GM23338 (cell line): ENCODE results near the gene JAGN1. TPM values are rescaled to one million over a fixed set of nuclear protein-coding genes. Genes with fewer than 3 reads are reported as not detected.

Source experiments
- ATAC-seq: fragments of 200-7000 bp; cut with Tn5 transposase; 3 replicates; pipeline ENCODE4 v1.9.1; 2020
- DNase-seq: peaks from one replicate; pipeline ENCODE4 v3.0.0-alpha.2; 2015; ENCODE audit warnings: low spot score
- H2AFZ ChIP-seq: fragments of 200-600 bp; sonication (generic); 2 replicates; pipeline ENCODE4 v1.8.0; 2016; ENCODE audit warnings: antibody characterized with exemption, mild to moderate bottlenecking, moderate library complexity
- H3F3A ChIP-seq: fragments of 200-600 bp; sonication (generic); replicated peaks from 2 replicates; pipeline ENCODE4 v1.8.0; 2017; ENCODE audit warnings: antibody characterized with exemption, mixed run types, low read depth
- H3K27ac ChIP-seq: fragments of 200-600 bp; sonication (generic); 2 replicates; pipeline ENCODE4 v1.6.1; 2016; ENCODE audit warnings: low read depth
- H3K27me3 ChIP-seq: fragments of 200-600 bp; sonication (generic); 2 replicates; pipeline ENCODE4 v1.8.0; 2016; ENCODE audit warnings: mild to moderate bottlenecking, mixed run types, moderate library complexity; ENCODE audit not compliant: insufficient read depth
- H3K36me3 ChIP-seq: fragments of 200-600 bp; sonication (generic); 2 replicates; pipeline ENCODE4 v1.8.0; 2016; ENCODE audit warnings: mild to moderate bottlenecking; ENCODE audit not compliant: insufficient read depth
- H3K4me1 ChIP-seq: fragments of 200-600 bp; sonication (generic); 2 replicates; pipeline ENCODE4 v1.8.0; 2016; ENCODE audit warnings: mild to moderate bottlenecking, moderate library complexity; ENCODE audit not compliant: insufficient read depth
- H3K4me2 ChIP-seq: fragments of 200-600 bp; sonication (generic); 2 replicates; pipeline ENCODE4 v1.7.1; 2017; ENCODE audit warnings: mixed run types
- H3K4me3 ChIP-seq: fragments of 200-600 bp; sonication (generic); 2 replicates; pipeline ENCODE4 v1.6.1; 2016; ENCODE audit warnings: mixed run types
- H3K79me2 ChIP-seq: fragments of 200-600 bp; sonication (generic); replicated peaks from 2 replicates; pipeline ENCODE4 v1.8.0; 2017; ENCODE audit warnings: mild to moderate bottlenecking; ENCODE audit not compliant: insufficient read depth
- H3K9me2 ChIP-seq: fragments of 200-600 bp; sonication (generic); 2 replicates; pipeline ENCODE4 v1.8.0; 2017; ENCODE audit not compliant: insufficient read depth
- H4K20me1 ChIP-seq: fragments of 200-600 bp; sonication (generic); replicated peaks from 2 replicates; pipeline ENCODE4 v1.8.0; 2017; ENCODE audit warnings: mild to moderate bottlenecking; ENCODE audit not compliant: insufficient read depth
- H3K27ac Mint-ChIP-seq: 2 replicates; pipeline ENCODE4 v1.8.0; 2020; ENCODE audit warnings: inconsistent platforms, mild to moderate bottlenecking, moderate library complexity, mixed read lengths
- H3K27me3 Mint-ChIP-seq: 3 replicates; pipeline ENCODE4 v1.8.0; 2022; ENCODE audit warnings: low read depth, mild to moderate bottlenecking, moderate library complexity, mixed read lengths, inconsistent platforms; ENCODE audit not compliant: insufficient read depth, poor library complexity
- H3K36me3 Mint-ChIP-seq: 3 replicates; pipeline ENCODE4 v1.8.0; 2021; ENCODE audit warnings: low read depth, mild to moderate bottlenecking, inconsistent platforms, moderate library complexity, mixed read lengths
- H3K4me1 Mint-ChIP-seq: 3 replicates; pipeline ENCODE4 v1.8.0; 2020; ENCODE audit warnings: mild to moderate bottlenecking, inconsistent platforms, mixed read lengths
- H3K4me3 Mint-ChIP-seq: 3 replicates; pipeline ENCODE4 v1.8.0; 2021; ENCODE audit warnings: moderate library complexity, mild to moderate bottlenecking, inconsistent platforms, mixed read lengths
- H3K9me3 Mint-ChIP-seq: 3 replicates; pipeline ENCODE4 v1.8.0; 2020; ENCODE audit warnings: moderate library complexity, mild to moderate bottlenecking, inconsistent platforms, mixed read lengths
- CREB1 ChIP-seq: fragments of 250-450 bp; sonication (Bioruptor Pico); IDR thresholded peaks from 2 replicates; pipeline ENCODE4 v1.5.0; 2020; ENCODE audit warnings: low read depth, mild to moderate bottlenecking, moderate library complexity
- EZH2 ChIP-seq: fragments of 200-600 bp; sonication (generic); IDR thresholded peaks from one replicate; pipeline ENCODE4 v1.8.0; 2017; ENCODE audit warnings: antibody characterized with exemption, mild to moderate bottlenecking, low read depth; ENCODE audit not compliant: unreplicated experiment
- NANOG ChIP-seq: IDR thresholded peaks from 2 replicates; pipeline ENCODE4 v1.6.1; 2016; ENCODE audit warnings: antibody characterized with exemption, borderline replicate concordance
- POLR2AphosphoS5 ChIP-seq: IDR thresholded peaks from 2 replicates; pipeline ENCODE4 v1.6.1; 2016; ENCODE audit warnings: antibody characterized with exemption, low read depth
- STAT1 ChIP-seq: IDR thresholded peaks from one replicate; pipeline ENCODE4 v1.6.1; 2016; ENCODE audit warnings: antibody characterized with exemption; ENCODE audit not compliant: unreplicated experiment
- ZNF114 ChIP-seq: fragments of 250-450 bp; sonication (Bioruptor Pico); IDR thresholded peaks from 2 replicates; pipeline ENCODE4 v1.5.0; 2020; ENCODE audit warnings: mild to moderate bottlenecking, moderate library complexity
- ZNF331 ChIP-seq: fragments of 250-450 bp; sonication (Bioruptor Pico); IDR thresholded peaks from 2 replicates; pipeline ENCODE4 v1.5.0; 2020; ENCODE audit warnings: low read depth, mild to moderate bottlenecking, moderate library complexity
- polyA plus RNA-seq: library from polyadenylated mRNA; unstranded; fragments of >200 nt; fragmentation: Nextera tagmentation; extraction: Ambion mirVana; gene quantifications from 2 replicates; pipeline ENCODE4 v1.2.1, GENCODE V29; 2016
- total RNA-seq: library from RNA; depleted of rRNA; stranded (reverse); fragments of >200 nt; shearing (Covaris generic); gene quantifications from 2 replicates; pipeline ENCODE4 v1.2.3, GENCODE V29; 2014
- TF ChIP-seq, protein P1 (sequence below): fragments of 250-450 bp; sonication (Bioruptor Pico); IDR thresholded peaks from 2 replicates; pipeline ENCODE4 v1.5.0; 2020; ENCODE audit warnings: mild to moderate bottlenecking, moderate library complexity
- TF ChIP-seq, protein P2 (sequence below): IDR thresholded peaks from 2 replicates; pipeline ENCODE4 v1.6.1; 2016; ENCODE audit warnings: antibody characterized with exemption
- TF ChIP-seq, protein P3 (sequence below): IDR thresholded peaks from one replicate; pipeline ENCODE4 v1.6.1; 2018; ENCODE audit warnings: antibody characterized with exemption; ENCODE audit not compliant: unreplicated experiment
- TF ChIP-seq, protein P4 (sequence below), 2 experiments: fragments of 200-600 bp in 1 of 2; sonication (generic) in 1 of 2; conservative IDR thresholded peaks; 2 replicates each; pipeline versions ENCODE4 v1.5.1 to v1.6.1; 2016 to 2017; ENCODE audit warnings: antibody characterized with exemption in 2 of 2, low read depth in 2 of 2, mild to moderate bottlenecking in 2 of 2, moderate library complexity in 1 of 2

JAGN1 gene
- total and polyA plus RNA-seq, 2 experiments from 2014 or later, result 22.5 to 32.0 TPM

DNA sequence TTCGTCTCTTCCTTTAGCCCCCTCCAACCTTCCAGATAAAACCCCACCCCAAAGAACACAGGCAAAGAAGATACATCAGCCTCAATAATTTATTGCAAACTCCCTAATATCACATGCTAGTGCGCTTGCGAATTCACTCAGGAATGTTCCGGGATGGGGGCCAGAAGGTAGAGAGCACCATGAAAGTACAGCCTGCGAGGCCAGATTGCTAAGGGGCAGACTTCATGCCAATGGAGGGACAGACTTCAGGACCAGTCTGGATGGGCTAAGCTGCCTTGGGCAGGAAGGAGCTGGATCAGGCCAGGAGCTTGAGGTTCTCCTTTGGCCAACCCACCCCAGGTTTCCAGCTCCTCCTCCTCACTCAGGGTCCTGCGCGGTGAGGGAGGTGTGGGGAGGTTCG, 23.8 kb upstream of the JAGN1 start:
- H4K20me1 ChIP-seq, result no peaks in the 10 kb centered on the region
- H3K4me3 ChIP-seq, result no peak overlapping the region
- H3K27me3 ChIP-seq, result 0 out of 2 replicates have a peak, but pooled peaks cover 2% of the 10 kb centered on the region
- no peaks in the 10 kb centered on the region for H3K9me3 Mint-ChIP-seq
- DNase-seq (no peak), ATAC-seq (no peak)
- H3F3A ChIP-seq, result no peaks in the 10 kb centered on the region
- no peak overlapping the region for H3K27ac Mint-ChIP-seq
- H3K36me3 ChIP-seq, result no peaks in the 10 kb centered on the region
- no peaks in the 10 kb centered on the region; the same call in 1 of the 2 replicates for H3K4me1 ChIP-seq
- H2AFZ ChIP-seq, result no peak overlapping the region
- peaks cover 15% of the 10 kb centered on the region for H3K27me3 Mint-ChIP-seq
- peaks cover 5% of the 10 kb centered on the region for H3K4me1 Mint-ChIP-seq
- no peak overlapping the region for H3K4me3 Mint-ChIP-seq
- no peaks in the 10 kb centered on the region for H3K9me2 ChIP-seq
- H3K27ac ChIP-seq, result no peak overlapping the region
- no peak overlapping the region for H3K4me2 ChIP-seq
- TF ChIP-seq, protein P1, sequence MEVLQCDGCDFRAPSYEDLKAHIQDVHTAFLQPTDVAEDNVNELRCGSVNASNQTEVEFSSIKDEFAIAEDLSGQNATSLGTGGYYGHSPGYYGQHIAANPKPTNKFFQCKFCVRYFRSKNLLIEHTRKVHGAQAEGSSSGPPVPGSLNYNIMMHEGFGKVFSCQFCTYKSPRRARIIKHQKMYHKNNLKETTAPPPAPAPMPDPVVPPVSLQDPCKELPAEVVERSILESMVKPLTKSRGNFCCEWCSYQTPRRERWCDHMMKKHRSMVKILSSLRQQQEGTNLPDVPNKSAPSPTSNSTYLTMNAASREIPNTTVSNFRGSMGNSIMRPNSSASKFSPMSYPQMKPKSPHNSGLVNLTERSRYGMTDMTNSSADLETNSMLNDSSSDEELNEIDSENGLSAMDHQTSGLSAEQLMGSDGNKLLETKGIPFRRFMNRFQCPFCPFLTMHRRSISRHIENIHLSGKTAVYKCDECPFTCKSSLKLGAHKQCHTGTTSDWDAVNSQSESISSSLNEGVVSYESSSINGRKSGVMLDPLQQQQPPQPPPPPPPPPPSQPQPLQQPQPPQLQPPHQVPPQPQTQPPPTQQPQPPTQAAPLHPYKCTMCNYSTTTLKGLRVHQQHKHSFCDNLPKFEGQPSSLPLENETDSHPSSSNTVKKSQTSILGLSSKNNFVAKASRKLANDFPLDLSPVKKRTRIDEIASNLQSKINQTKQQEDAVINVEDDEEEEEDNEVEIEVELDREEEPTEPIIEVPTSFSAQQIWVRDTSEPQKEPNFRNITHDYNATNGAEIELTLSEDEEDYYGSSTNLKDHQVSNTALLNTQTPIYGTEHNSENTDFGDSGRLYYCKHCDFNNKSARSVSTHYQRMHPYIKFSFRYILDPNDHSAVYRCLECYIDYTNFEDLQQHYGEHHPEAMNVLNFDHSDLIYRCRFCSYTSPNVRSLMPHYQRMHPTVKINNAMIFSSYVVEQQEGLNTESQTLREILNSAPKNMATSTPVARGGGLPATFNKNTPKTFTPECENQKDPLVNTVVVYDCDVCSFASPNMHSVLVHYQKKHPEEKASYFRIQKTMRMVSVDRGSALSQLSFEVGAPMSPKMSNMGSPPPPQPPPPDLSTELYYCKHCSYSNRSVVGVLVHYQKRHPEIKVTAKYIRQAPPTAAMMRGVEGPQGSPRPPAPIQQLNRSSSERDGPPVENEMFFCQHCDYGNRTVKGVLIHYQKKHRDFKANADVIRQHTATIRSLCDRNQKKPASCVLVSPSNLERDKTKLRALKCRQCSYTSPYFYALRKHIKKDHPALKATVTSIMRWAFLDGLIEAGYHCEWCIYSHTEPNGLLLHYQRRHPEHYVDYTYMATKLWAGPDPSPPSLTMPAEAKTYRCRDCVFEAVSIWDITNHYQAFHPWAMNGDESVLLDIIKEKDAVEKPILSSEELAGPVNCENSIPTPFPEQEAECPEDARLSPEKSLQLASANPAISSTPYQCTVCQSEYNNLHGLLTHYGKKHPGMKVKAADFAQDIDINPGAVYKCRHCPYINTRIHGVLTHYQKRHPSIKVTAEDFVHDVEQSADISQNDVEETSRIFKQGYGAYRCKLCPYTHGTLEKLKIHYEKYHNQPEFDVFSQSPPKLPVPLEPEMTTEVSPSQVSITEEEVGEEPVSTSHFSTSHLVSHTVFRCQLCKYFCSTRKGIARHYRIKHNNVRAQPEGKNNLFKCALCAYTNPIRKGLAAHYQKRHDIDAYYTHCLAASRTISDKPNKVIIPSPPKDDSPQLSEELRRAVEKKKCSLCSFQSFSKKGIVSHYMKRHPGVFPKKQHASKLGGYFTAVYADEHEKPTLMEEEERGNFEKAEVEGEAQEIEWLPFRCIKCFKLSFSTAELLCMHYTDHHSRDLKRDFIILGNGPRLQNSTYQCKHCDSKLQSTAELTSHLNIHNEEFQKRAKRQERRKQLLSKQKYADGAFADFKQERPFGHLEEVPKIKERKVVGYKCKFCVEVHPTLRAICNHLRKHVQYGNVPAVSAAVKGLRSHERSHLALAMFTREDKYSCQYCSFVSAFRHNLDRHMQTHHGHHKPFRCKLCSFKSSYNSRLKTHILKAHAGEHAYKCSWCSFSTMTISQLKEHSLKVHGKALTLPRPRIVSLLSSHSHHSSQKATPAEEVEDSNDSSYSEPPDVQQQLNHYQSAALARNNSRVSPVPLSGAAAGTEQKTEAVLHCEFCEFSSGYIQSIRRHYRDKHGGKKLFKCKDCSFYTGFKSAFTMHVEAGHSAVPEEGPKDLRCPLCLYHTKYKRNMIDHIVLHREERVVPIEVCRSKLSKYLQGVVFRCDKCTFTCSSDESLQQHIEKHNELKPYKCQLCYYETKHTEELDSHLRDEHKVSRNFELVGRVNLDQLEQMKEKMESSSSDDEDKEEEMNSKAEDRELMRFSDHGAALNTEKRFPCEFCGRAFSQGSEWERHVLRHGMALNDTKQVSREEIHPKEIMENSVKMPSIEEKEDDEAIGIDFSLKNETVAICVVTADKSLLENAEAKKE (CRISPR knock-in tag), result no peak
- TF ChIP-seq STAT1, result no peak
- no peak for TF ChIP-seq ZNF331 (CRISPR knock-in tag)
- TF ChIP-seq POLR2AphosphoS5, result no peak
- TF ChIP-seq, protein P2, sequence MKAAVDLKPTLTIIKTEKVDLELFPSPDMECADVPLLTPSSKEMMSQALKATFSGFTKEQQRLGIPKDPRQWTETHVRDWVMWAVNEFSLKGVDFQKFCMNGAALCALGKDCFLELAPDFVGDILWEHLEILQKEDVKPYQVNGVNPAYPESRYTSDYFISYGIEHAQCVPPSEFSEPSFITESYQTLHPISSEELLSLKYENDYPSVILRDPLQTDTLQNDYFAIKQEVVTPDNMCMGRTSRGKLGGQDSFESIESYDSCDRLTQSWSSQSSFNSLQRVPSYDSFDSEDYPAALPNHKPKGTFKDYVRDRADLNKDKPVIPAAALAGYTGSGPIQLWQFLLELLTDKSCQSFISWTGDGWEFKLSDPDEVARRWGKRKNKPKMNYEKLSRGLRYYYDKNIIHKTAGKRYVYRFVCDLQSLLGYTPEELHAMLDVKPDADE, result no peak
- no peak for TF ChIP-seq ZNF114 (CRISPR knock-in tag)
- TF ChIP-seq, protein P3, sequence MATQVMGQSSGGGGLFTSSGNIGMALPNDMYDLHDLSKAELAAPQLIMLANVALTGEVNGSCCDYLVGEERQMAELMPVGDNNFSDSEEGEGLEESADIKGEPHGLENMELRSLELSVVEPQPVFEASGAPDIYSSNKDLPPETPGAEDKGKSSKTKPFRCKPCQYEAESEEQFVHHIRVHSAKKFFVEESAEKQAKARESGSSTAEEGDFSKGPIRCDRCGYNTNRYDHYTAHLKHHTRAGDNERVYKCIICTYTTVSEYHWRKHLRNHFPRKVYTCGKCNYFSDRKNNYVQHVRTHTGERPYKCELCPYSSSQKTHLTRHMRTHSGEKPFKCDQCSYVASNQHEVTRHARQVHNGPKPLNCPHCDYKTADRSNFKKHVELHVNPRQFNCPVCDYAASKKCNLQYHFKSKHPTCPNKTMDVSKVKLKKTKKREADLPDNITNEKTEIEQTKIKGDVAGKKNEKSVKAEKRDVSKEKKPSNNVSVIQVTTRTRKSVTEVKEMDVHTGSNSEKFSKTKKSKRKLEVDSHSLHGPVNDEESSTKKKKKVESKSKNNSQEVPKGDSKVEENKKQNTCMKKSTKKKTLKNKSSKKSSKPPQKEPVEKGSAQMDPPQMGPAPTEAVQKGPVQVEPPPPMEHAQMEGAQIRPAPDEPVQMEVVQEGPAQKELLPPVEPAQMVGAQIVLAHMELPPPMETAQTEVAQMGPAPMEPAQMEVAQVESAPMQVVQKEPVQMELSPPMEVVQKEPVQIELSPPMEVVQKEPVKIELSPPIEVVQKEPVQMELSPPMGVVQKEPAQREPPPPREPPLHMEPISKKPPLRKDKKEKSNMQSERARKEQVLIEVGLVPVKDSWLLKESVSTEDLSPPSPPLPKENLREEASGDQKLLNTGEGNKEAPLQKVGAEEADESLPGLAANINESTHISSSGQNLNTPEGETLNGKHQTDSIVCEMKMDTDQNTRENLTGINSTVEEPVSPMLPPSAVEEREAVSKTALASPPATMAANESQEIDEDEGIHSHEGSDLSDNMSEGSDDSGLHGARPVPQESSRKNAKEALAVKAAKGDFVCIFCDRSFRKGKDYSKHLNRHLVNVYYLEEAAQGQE, result no peak
- no peak for TF ChIP-seq EZH2
- TF ChIP-seq NANOG, result no peak
- no peak for TF ChIP-seq CREB1 (CRISPR knock-in tag)
- TF ChIP-seq, protein P4, sequence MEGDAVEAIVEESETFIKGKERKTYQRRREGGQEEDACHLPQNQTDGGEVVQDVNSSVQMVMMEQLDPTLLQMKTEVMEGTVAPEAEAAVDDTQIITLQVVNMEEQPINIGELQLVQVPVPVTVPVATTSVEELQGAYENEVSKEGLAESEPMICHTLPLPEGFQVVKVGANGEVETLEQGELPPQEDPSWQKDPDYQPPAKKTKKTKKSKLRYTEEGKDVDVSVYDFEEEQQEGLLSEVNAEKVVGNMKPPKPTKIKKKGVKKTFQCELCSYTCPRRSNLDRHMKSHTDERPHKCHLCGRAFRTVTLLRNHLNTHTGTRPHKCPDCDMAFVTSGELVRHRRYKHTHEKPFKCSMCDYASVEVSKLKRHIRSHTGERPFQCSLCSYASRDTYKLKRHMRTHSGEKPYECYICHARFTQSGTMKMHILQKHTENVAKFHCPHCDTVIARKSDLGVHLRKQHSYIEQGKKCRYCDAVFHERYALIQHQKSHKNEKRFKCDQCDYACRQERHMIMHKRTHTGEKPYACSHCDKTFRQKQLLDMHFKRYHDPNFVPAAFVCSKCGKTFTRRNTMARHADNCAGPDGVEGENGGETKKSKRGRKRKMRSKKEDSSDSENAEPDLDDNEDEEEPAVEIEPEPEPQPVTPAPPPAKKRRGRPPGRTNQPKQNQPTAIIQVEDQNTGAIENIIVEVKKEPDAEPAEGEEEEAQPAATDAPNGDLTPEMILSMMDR (conservative IDR thresholded peaks at IDR 0.05; ENCODE audit: low read depth in 2 of 2), result no peak
- H3K36me3 Mint-ChIP-seq, result no peaks in the 10 kb centered on the region
- no peaks in the 10 kb centered on the region for H3K79me2 ChIP-seq
